Neural cell (in vitro differentiated cells): Measurements from ENCODE around the gene GPR17.

Experiments
- EP300 ChIP-seq: fragments of 450-650 bp; conservative IDR thresholded peaks from 2 replicates; pipeline ENCODE4 v1.6.1; 2014; ENCODE audit warnings: antibody characterized with exemption, mild to moderate bottlenecking, moderate library complexity; ENCODE audit not compliant: poor library complexity, severe bottlenecking
- EZH2 ChIP-seq: fragments of 200-600, 300-800 bp; shearing (Covaris generic), sonication (generic); IDR thresholded peaks from 2 replicates; pipeline ENCODE4 v1.6.1; 2014; ENCODE audit warnings: antibody characterized with exemption, low read length, borderline replicate concordance, mild to moderate bottlenecking; ENCODE audit not compliant: insufficient read depth, poor library complexity, severe bottlenecking
- MXI1 ChIP-seq: fragments of 450-650 bp; conservative IDR thresholded peaks from 2 replicates; pipeline ENCODE4 v1.6.1; 2014; ENCODE audit warnings: antibody characterized with exemption, mild to moderate bottlenecking; ENCODE audit not compliant: poor library complexity, severe bottlenecking
- POLR2AphosphoS5 ChIP-seq: IDR thresholded peaks from 2 replicates; pipeline ENCODE4 v1.6.1; 2012
- RAD21 ChIP-seq: fragments of 450-650 bp; conservative IDR thresholded peaks from 2 replicates; pipeline ENCODE4 v1.6.1; 2014; ENCODE audit warnings: antibody characterized with exemption, mild to moderate bottlenecking, moderate library complexity
- TAF1 ChIP-seq: IDR thresholded peaks from 2 replicates; pipeline ENCODE4 v1.6.1; 2012; ENCODE audit warnings: low read depth
- TF ChIP-seq, protein P1 (sequence below): fragments of 450-650 bp; IDR thresholded peaks from 2 replicates; pipeline ENCODE4 v1.5.1; 2014; ENCODE audit warnings: antibody characterized with exemption, mild to moderate bottlenecking, moderate library complexity; ENCODE audit not compliant: poor library complexity, severe bottlenecking
- TF ChIP-seq, protein P2 (sequence below): IDR thresholded peaks from 2 replicates; pipeline ENCODE4 v1.6.1; 2012; ENCODE audit warnings: borderline replicate concordance

DNA sequence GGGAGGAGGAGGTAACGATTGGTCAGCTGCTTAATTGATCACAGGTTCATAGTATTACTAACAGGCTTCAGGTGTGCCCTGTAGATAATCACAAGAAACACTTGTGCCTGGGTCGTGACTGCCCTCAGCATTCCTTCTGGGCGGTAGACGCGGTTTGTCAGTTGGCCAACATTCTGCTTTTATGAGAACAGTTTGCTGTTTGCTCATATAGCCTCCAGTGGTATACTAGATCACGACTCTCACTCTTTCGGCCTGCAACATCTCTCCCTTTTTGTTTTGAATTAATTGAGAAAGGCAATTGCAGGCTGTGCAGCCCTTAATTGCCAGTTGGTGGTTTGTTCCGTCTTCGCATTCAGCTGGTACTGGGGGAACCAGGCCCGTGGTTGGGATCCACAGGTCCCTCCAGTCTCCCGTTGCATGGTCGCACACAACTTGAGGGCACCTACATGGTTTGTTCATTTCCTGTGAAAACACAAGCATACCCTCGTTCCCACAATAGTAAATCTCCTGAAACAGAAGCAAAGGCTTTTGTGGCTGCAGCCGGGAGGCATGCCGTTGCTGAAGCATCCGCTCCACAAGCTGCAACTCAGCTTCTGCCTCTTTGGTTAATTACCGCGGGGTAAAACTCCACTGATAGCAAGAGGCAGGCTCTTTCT, 30.3 kb upstream of the GPR17 start:
- no peak for TF ChIP-seq TAF1
- no peak for TF ChIP-seq RAD21
- TF ChIP-seq MXI1 = no peak
- TF ChIP-seq EZH2 = no peak
- TF ChIP-seq, protein P1, sequence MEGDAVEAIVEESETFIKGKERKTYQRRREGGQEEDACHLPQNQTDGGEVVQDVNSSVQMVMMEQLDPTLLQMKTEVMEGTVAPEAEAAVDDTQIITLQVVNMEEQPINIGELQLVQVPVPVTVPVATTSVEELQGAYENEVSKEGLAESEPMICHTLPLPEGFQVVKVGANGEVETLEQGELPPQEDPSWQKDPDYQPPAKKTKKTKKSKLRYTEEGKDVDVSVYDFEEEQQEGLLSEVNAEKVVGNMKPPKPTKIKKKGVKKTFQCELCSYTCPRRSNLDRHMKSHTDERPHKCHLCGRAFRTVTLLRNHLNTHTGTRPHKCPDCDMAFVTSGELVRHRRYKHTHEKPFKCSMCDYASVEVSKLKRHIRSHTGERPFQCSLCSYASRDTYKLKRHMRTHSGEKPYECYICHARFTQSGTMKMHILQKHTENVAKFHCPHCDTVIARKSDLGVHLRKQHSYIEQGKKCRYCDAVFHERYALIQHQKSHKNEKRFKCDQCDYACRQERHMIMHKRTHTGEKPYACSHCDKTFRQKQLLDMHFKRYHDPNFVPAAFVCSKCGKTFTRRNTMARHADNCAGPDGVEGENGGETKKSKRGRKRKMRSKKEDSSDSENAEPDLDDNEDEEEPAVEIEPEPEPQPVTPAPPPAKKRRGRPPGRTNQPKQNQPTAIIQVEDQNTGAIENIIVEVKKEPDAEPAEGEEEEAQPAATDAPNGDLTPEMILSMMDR = no peak
- no peak for TF ChIP-seq EP300
- TF ChIP-seq, protein P2, sequence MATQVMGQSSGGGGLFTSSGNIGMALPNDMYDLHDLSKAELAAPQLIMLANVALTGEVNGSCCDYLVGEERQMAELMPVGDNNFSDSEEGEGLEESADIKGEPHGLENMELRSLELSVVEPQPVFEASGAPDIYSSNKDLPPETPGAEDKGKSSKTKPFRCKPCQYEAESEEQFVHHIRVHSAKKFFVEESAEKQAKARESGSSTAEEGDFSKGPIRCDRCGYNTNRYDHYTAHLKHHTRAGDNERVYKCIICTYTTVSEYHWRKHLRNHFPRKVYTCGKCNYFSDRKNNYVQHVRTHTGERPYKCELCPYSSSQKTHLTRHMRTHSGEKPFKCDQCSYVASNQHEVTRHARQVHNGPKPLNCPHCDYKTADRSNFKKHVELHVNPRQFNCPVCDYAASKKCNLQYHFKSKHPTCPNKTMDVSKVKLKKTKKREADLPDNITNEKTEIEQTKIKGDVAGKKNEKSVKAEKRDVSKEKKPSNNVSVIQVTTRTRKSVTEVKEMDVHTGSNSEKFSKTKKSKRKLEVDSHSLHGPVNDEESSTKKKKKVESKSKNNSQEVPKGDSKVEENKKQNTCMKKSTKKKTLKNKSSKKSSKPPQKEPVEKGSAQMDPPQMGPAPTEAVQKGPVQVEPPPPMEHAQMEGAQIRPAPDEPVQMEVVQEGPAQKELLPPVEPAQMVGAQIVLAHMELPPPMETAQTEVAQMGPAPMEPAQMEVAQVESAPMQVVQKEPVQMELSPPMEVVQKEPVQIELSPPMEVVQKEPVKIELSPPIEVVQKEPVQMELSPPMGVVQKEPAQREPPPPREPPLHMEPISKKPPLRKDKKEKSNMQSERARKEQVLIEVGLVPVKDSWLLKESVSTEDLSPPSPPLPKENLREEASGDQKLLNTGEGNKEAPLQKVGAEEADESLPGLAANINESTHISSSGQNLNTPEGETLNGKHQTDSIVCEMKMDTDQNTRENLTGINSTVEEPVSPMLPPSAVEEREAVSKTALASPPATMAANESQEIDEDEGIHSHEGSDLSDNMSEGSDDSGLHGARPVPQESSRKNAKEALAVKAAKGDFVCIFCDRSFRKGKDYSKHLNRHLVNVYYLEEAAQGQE = no peak
- no peak for TF ChIP-seq POLR2AphosphoS5
